Neuron (in vitro differentiated cells): ENCODE data around the gene ZC3H12C.

ENCODE experiments used
- H2AFZ ChIP-seq: one replicate; pipeline ENCODE4 v1.6.1; 2013; ENCODE audit warnings: low read depth, mild to moderate bottlenecking, inconsistent platforms, low read length, moderate library complexity
- H3K27me3 ChIP-seq: one replicate; pipeline ENCODE4 v1.6.1; 2013; ENCODE audit warnings: low read length; ENCODE audit not compliant: insufficient read depth
- H3K36me3 ChIP-seq: one replicate; pipeline ENCODE4 v1.6.1; 2013; ENCODE audit warnings: low read length; ENCODE audit not compliant: insufficient read depth
- H3K4me1 ChIP-seq: one replicate; pipeline ENCODE4 v1.6.1; 2013; ENCODE audit warnings: low read length; ENCODE audit not compliant: insufficient read depth
- H3K4me3 ChIP-seq: 2 replicates; pipeline ENCODE4 v1.5.1; 2013; ENCODE audit warnings: mild to moderate bottlenecking, low read length, moderate library complexity
- H3K9me3 ChIP-seq: one replicate; pipeline ENCODE4 v1.6.1; 2013; ENCODE audit warnings: low read length

The ZC3H12C gene

GRCh38 chr11:110172468-110173065 is 79.4 kb downstream of the ZC3H12C start:
- Histone ChIP-seq H3K27me3 (no peaks in the 10 kb centered on the region), H2AFZ (no peak overlapping the region)

DNA sequence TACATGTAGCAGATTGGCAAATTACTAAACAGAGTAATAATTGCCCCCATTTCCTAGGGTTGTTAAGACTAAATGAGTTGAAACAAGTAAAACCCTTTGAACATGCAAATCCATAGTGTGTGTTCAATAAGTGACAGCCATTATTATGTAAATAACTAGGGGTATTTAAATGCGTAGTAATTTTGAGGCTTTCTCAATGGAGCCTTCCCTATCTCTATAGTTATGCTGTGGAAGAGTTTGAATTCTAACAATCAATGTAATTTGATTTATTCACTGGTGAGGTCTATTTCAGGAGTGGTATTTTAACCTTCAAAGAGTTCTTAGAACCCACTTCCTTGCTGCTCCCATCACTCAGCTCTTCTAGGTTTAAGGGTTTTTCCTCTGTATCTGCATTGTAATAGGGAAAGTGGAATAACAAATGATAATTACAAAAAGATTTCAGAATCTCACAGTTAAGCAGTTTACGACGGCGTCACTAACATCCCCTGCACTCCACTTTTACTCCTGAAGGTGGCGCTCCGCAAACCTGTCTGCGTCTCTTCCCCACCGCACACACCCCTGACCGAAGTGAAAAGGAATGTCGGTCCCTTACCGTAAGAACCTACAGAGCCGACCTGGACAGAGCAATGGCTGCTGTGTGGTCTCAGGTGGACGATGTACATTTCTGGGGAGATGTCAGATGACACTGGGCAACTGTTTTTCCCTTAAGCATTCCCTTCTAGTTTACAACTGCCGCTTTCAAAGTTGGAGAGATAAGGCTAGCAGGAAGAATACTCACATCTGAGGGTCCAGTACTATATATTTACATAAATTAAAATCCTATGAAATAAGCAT is 80.8 kb downstream of the ZC3H12C start:
- no peaks in the 10 kb centered on the region for H3K27me3 ChIP-seq

More at GRCh38 chr11:110172468-110173065, 79.4 kb downstream of the ZC3H12C start:
- Histone ChIP-seq H3K4me3 (no peak overlapping the region), H3K4me1 (peaks cover 28% of the 10 kb centered on the region), H3K9me3 (no peaks in the 10 kb centered on the region), H3K36me3 (peaks cover 7% of the 10 kb centered on the region)

GRCh38 chr11:110174645-110175310 is 81.6 kb downstream of the ZC3H12C start:
- no peaks in the 10 kb centered on the region for H3K27me3 ChIP-seq
- H3K36me3 ChIP-seq, result no peaks in the 10 kb centered on the region
- no peaks in the 10 kb centered on the region for H3K9me3 ChIP-seq
- H2AFZ ChIP-seq, result no peak overlapping the region
- peaks cover 28% of the 10 kb centered on the region for H3K4me1 ChIP-seq
- no peak overlapping the region for H3K4me3 ChIP-seq

More for the DNA sequence above, 80.8 kb downstream of the ZC3H12C start:
- Histone ChIP-seq H3K36me3 (no peaks in the 10 kb centered on the region), H2AFZ (no peak overlapping the region), H3K4me3 (no peak overlapping the region), H3K4me1 (peaks cover 28% of the 10 kb centered on the region), H3K9me3 (no peaks in the 10 kb centered on the region)

DNA sequence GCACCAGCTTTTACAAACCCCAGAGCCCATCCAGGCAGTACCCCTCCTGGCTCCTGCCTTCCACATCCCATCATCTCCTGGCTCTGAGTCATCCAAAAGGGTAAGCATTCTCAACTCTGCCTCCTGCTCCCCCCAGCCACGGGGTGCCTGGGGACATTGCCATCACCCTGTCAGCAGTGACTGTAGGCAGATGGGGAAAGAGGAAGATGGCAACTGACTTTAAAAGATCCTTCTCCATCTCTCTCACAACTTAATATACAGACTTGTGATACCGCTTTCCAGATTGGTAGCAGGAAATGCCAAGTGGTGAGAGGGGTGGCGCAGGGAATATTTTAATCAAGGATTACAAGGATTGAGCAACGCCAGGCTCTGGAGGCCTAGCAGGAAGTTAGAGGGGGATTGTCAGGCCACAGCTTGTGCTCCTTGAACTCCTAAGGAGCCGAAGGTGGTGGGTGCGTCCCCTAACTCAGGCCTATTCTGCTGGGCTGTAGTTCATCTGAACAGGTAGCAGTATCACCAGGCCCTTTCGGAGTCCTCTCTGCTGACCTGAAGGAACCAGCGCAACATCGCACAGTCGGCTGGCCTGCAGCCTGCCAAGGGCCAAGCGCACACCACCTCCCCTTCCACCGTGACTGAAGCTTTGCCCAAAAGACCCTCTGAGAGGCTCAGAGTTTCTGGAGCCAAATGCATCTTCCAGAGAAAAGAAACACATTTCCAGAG is 83.3 kb downstream of the ZC3H12C start:
- Histone ChIP-seq H3K27me3 (no peaks in the 10 kb centered on the region), H3K4me3 (no peak overlapping the region), H3K9me3 (no peaks in the 10 kb centered on the region), H3K4me1 (peaks cover 28% of the 10 kb centered on the region), H3K36me3 (no peaks in the 10 kb centered on the region), H2AFZ (no peak overlapping the region)

- Histone ChIP-seq H3K9me3 (no peaks in the 10 kb centered on the region), H2AFZ (no peak overlapping the region), H3K4me1 (peaks cover 28% of the 10 kb centered on the region), H3K27me3 (no peaks in the 10 kb centered on the region), H3K36me3 (no peaks in the 10 kb centered on the region), H3K4me3 (no peak overlapping the region)
These were observed 83.9 kb downstream of the ZC3H12C start for GRCh38 chr11:110177086-110177456.

DNA sequence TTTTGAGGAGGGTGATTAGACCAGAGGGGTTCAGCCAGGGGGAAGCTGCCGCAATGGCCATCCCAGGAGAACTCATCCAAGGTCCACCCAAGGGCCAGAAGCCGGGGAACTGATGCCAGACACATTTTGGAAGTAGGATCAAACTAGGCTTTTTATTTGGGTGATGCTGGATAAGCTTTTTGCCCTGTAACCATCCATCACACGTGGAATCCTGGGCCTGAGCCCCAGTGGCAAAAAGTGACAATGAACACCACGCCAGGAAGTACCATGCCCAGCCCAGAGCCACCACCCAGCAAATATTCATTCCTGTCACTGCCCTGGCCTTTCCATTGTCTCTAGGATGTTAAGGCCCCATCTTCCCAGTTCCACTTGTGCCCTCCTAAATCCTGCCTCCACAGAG is 85.9 kb downstream of the ZC3H12C start:
- Histone ChIP-seq H3K9me3 (no peaks in the 10 kb centered on the region), H2AFZ (no peak overlapping the region), H3K4me3 (no peak overlapping the region), H3K27me3 (no peaks in the 10 kb centered on the region), H3K36me3 (no peaks in the 10 kb centered on the region), H3K4me1 (peaks cover 18% of the 10 kb centered on the region)

- H3K4me3 ChIP-seq, result no peak overlapping the region
- H3K27me3 ChIP-seq, result no peaks in the 10 kb centered on the region
- H3K4me1 ChIP-seq, result peaks cover 3% of the 10 kb centered on the region
- no peaks in the 10 kb centered on the region for H3K36me3 ChIP-seq
- H3K9me3 ChIP-seq, result no peaks in the 10 kb centered on the region
- no peak overlapping the region for H2AFZ ChIP-seq
These were observed 89.7 kb downstream of the ZC3H12C start for GRCh38 chr11:110182886-110183285.

- Histone ChIP-seq H2AFZ (no peak overlapping the region), H3K4me3 (no peak overlapping the region), H3K36me3 (no peaks in the 10 kb centered on the region), H3K9me3 (no peaks in the 10 kb centered on the region), H3K4me1 (peaks cover 3% of the 10 kb centered on the region), H3K27me3 (no peaks in the 10 kb centered on the region)
These were observed 91.3 kb downstream of the ZC3H12C start for GRCh38 chr11:110184456-110184855.

DNA sequence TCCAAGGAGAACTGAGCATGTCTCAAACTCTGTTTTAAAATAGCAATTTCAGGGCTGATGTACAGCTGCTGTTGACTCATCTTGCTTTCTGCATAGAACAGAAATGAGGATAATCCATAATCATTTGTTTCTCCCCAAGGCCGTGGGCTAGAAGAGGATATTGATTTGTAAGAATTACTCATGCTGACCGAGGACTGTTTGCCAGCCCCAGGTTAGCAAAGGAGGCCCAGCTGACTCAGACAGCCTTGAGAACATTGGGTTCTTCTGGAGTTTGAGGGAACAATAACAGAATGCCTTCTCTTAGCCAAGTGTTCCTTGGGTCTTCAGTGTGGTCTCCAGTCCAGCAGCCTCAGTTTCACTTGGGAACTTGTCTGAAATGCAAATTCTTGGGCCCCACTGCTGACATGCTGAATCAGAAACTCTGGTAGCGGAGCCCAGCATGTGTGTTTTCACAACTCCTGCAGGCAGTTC is 92.0 kb downstream of the ZC3H12C start:
- peaks cover 3% of the 10 kb centered on the region for H3K4me1 ChIP-seq
- no peak overlapping the region for H2AFZ ChIP-seq
- H3K9me3 ChIP-seq, result no peaks in the 10 kb centered on the region
- no peaks in the 10 kb centered on the region for H3K36me3 ChIP-seq
- H3K4me3 ChIP-seq, result no peak overlapping the region
- H3K27me3 ChIP-seq, result no peaks in the 10 kb centered on the region

DNA sequence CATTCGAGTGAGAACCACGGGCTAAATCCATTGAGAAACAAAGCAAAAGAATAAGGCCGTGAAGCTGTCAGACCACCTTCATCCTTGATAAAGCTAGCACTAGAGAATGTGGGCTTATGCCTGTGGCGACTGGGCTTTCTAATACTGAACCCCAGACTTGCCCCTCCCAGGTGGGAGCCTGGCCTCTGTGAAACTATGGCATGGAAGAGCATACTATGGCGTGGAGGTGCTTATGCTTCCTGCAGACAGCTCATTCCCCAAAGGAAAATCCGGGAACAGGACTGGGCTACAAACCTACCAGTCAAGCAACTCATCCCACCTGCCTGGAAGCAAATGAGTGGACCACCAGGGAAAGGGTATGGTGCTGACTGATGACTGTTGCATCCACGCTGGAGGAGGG is 92.4 kb downstream of the ZC3H12C start:
- H3K4me1 ChIP-seq, result peaks cover 3% of the 10 kb centered on the region

DNA sequence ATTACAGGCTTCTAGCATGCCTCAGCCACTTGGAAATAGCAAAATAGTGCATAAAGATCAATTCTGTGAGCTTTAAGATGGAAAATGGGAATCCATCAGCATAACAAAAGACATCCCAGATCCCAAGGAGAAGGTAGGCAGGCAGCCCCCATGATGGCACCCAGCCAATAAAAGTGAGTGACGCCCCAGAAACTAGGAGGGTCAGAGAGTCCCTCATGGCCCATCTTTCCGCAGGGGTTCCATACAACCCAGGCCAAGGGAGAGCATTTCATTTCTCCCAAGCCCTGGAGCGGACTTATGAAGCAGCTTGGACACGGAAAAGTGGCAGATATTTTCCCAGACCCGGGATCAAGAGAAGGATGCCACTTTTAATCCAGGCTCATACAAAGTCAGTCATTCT is 93.3 kb downstream of the ZC3H12C start:
- peaks cover 3% of the 10 kb centered on the region for H3K4me1 ChIP-seq
- H2AFZ ChIP-seq, result no peak overlapping the region
- H3K27me3 ChIP-seq, result no peaks in the 10 kb centered on the region
- H3K36me3 ChIP-seq, result no peaks in the 10 kb centered on the region
- no peak overlapping the region for H3K4me3 ChIP-seq
- H3K9me3 ChIP-seq, result no peaks in the 10 kb centered on the region

More for the DNA sequence above, 92.4 kb downstream of the ZC3H12C start:
- Histone ChIP-seq H3K4me3 (no peak overlapping the region), H3K36me3 (no peaks in the 10 kb centered on the region), H2AFZ (no peak overlapping the region), H3K27me3 (no peaks in the 10 kb centered on the region), H3K9me3 (no peaks in the 10 kb centered on the region)

GRCh38 chr11:110186867-110187266 is 93.7 kb downstream of the ZC3H12C start:
- Histone ChIP-seq H3K27me3 (no peaks in the 10 kb centered on the region), H3K4me3 (no peak overlapping the region), H3K4me1 (peaks cover 3% of the 10 kb centered on the region), H3K36me3 (no peaks in the 10 kb centered on the region), H2AFZ (no peak overlapping the region), H3K9me3 (no peaks in the 10 kb centered on the region)

- Histone ChIP-seq H3K27me3 (no peaks in the 10 kb centered on the region), H3K4me3 (no peak overlapping the region), H2AFZ (no peak overlapping the region), H3K36me3 (no peaks in the 10 kb centered on the region), H3K4me1 (peaks cover 3% of the 10 kb centered on the region), H3K9me3 (no peaks in the 10 kb centered on the region)
These were observed 94.5 kb downstream of the ZC3H12C start for GRCh38 chr11:110187731-110188130.
